Endothelial cell of coronary artery (primary cell): Measurements from ENCODE around the gene ATG7. TPM values are rescaled to one million over a fixed set of nuclear protein-coding genes. Genes with fewer than 3 reads are reported as not detected.

Source experiments
- total RNA-seq: library from RNA; depleted of rRNA; stranded (reverse); fragments of >200 nt; gene quantifications from 2 replicates; pipeline ENCODE4 v1.2.3, GENCODE V29; 2014

Gene ATG7, protein sequence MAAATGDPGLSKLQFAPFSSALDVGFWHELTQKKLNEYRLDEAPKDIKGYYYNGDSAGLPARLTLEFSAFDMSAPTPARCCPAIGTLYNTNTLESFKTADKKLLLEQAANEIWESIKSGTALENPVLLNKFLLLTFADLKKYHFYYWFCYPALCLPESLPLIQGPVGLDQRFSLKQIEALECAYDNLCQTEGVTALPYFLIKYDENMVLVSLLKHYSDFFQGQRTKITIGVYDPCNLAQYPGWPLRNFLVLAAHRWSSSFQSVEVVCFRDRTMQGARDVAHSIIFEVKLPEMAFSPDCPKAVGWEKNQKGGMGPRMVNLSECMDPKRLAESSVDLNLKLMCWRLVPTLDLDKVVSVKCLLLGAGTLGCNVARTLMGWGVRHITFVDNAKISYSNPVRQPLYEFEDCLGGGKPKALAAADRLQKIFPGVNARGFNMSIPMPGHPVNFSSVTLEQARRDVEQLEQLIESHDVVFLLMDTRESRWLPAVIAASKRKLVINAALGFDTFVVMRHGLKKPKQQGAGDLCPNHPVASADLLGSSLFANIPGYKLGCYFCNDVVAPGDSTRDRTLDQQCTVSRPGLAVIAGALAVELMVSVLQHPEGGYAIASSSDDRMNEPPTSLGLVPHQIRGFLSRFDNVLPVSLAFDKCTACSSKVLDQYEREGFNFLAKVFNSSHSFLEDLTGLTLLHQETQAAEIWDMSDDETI
- 48.4 and 54.8 TPM in 2 replicates for total RNA-seq

DNA sequence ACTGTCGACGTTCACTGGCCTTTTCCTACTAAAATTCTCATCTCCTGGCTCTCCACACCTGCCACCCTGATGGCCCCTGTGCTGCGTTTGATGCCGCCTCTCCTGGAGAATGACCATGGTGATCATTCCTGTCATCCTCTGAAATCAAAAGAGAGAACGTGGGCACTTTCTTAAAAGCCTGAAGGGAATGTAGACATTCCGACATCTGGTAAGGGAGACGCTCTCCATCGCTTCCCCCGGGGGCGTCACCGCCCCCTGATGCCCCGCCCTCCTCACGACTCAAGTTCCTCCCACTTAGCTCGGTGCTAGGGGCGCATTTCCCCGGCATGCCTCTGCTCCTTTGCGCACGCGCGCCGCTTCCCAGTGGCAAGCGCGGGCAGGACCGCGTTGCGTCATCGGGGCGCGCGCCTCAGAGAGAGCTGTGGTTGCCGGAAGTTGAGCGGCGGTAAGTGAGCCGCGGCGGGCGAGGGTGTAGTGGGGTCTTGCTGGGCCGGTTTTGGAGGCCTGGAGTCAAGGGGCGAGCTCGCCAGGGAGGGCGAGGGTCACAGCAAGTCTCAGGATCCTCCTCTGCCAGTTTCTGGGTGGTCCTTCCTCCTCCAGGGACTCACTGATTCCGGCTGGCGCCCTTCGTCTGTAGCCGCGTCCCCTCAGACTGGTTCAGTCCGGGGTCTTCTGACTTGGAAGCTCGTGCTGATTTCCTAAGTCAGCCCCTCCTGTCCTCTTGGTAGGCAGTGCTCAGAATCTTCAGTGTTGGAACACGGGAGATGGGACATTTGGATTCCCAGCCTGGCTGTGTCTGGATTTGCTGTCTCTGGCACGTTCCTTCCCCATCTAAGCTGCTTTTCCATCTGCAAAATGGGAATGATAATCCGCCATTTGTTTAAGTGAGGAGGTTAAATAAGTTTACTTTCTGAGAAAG is at the start of gene ATG7:
Gene ATG7, plus strand, starts transcription at position 412 of the 919 bp plus-strand sequence. CDS start 26,299 bp downstream, outside the sequence.

Other genes starting within 250 kb of the ATG7 start
- gene HRH1, start 117.9 kb upstream of the ATG7 start, total RNA-seq = 11.7 and 24.4 TPM in 2 replicates